Middle frontal gyrus (tissue), 1 donor: Measurements from ENCODE around the gene C14orf180.

Source experiments
- DNase-seq: peaks from one replicate; pipeline ENCODE4 v3.0.0-alpha.2; 2015; ENCODE audit warnings: low spot score; ENCODE audit errors: extremely low spot score

Gene C14orf180

GRCh38 chr14:104592785-104593184, 13.2 kb downstream of the C14orf180 start:
- no peak for DNase-seq

- no peak for DNase-seq
Measured at GRCh38 chr14:104593241-104593701, 13.7 kb downstream of the C14orf180 start.

GRCh38 chr14:104593710-104594136, 14.2 kb downstream of the C14orf180 start:
- no peak for DNase-seq

GRCh38 chr14:104594310-104595046, 14.9 kb downstream of the C14orf180 start:
- DNase-seq, result no peak

GRCh38 chr14:104595116-104595675, 15.6 kb downstream of the C14orf180 start:
- DNase-seq, result no peak

- no peak for DNase-seq
Measured at GRCh38 chr14:104595911-104596450, 16.4 kb downstream of the C14orf180 start.

- DNase-seq, result no peak
Measured at GRCh38 chr14:104596451-104596918, 16.9 kb downstream of the C14orf180 start.

- DNase-seq, result no peak
Measured at GRCh38 chr14:104596927-104597351, 17.4 kb downstream of the C14orf180 start.

GRCh38 chr14:104597576-104597975, 18.0 kb downstream of the C14orf180 start:
- DNase-seq, result no peak

- DNase-seq, result no peak
Measured at GRCh38 chr14:104598039-104598909, 18.7 kb downstream of the C14orf180 start.

- no peak for DNase-seq
Measured at GRCh38 chr14:104598910-104599273, 19.3 kb downstream of the C14orf180 start.

- DNase-seq, result no peak
Measured at GRCh38 chr14:104599446-104599845, 19.9 kb downstream of the C14orf180 start.

- peak; percentile 12 for DNase-seq
Measured at GRCh38 chr14:104600141-104600643, 20.6 kb downstream of the C14orf180 start.

GRCh38 chr14:104600805-104601204, 21.2 kb downstream of the C14orf180 start:
- no peak for DNase-seq

GRCh38 chr14:104601786-104602185, 22.2 kb downstream of the C14orf180 start:
- no peak for DNase-seq

GRCh38 chr14:104602315-104602932, 22.9 kb downstream of the C14orf180 start:
- no peak for DNase-seq

GRCh38 chr14:104602933-104603325, 23.4 kb downstream of the C14orf180 start:
- no peak for DNase-seq

- DNase-seq, result no peak
Measured at GRCh38 chr14:104603711-104604401, 24.3 kb downstream of the C14orf180 start.

GRCh38 chr14:104604458-104605449, 25.2 kb downstream of the C14orf180 start, which contains the start of gene TMEM179:
TMEM179 (minus strand) TSS chr14:104604772; CDS start chr14:104604741, 31 bp downstream.
- peak; percentile 12 for DNase-seq
